HG03565 (cell line): ENCODE data around the gene IFNK.
"Not testable (repeated sequence)": the region's sequence is repeated elsewhere in the genome, so short reads cannot be mapped to it uniquely, and the experiment has no call there.

Source experiments
- ATAC-seq: cut with Tn5 transposase; IDR thresholded peaks from one replicate; pipeline ENCODE4 v1.9.1; 2021; ENCODE audit warnings: mild to moderate bottlenecking, moderate library complexity; ENCODE audit not compliant: unreplicated experiment

The IFNK gene, protein sequence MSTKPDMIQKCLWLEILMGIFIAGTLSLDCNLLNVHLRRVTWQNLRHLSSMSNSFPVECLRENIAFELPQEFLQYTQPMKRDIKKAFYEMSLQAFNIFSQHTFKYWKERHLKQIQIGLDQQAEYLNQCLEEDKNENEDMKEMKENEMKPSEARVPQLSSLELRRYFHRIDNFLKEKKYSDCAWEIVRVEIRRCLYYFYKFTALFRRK

DNA sequence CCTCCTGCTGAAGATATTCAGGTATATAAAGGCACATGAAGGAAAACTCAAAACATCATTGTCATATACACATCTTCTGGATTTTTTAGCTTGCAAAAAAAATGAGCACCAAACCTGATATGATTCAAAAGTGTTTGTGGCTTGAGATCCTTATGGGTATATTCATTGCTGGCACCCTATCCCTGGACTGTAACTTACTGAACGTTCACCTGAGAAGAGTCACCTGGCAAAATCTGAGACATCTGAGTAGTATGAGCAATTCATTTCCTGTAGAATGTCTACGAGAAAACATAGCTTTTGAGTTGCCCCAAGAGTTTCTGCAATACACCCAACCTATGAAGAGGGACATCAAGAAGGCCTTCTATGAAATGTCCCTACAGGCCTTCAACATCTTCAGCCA, at the start of gene IFNK:
TSS of gene IFNK (plus strand) at position 55 of the 400 bp plus-strand sequence. CDS start at position 102, 47 bp downstream.
- no peak for ATAC-seq

DNA sequence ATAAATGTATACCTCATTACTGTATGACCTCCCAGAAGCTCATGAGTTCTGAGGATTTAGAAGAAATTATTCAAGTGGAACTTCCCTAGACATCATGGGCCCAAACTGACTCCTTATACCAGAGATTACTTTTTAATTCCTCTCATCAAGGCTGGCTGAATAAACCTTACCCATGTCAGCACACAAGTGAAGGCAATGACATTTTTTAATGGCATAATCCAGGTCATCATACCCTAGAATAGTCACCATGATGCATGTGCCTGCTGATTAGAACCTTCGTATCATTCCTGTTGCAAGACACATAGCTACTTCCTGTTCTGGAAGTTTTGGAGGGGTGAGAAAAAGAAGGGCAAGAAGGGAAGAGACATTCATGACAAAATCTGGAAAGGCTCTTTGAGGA, 49.8 kb upstream of the IFNK start:
- ATAC-seq: no peak

DNA sequence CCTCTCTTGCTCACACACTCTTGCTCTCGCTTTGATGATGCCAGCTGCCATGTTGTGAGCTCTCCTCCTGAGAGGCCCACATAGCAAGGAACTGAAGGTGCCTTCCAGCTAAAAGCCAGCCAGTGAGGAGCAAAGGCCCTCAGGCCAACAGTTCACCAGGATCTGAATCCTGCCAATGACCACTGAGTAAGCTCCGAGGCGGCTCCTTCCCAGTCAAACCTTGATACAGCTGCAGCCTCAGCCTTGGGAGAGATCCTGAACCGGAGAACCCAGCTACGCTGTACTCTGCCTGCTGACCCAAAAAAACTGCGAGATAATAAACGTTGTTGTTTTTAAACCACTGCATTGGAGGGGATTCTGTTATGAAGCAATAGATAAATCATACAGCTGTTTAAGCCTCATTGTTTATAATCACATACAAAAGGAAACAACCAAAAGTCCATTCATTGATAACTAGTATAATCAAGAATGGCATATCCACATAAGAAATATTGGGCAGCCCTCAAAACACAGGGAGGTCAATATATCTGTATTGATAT, 49.0 kb upstream of the IFNK start:
- no peak for ATAC-seq

DNA sequence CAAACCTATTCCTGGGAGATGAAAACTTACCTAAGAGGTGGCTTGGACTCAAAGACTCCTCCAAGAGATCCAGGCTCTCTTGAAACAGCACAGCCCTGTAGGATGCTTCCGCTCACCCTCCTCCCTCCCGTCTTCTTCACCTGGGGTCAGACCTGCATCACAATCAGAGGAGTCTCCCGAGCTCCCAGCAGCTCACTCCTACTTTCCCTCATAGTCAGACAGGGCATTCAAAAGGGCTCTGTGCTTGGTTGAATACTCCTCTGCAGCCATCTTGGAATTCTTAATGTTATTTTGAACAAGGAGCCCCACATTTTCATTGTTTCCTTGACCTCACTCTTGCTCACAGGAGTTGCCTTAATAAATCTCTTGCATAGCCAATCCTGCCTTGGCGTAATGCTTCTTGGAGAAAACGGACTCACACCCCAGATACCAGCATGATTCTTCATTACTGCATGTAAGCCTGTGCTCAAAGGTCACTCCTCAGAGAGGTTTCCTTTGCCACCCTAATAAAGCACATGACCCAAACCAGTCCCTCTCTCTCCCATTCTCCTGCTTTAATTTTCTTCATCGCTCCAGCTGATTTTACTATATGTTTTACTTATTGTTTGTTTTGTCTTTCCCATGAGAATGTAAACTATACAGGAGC, 47.1 kb upstream of the IFNK start:
- ATAC-seq: no peak

DNA sequence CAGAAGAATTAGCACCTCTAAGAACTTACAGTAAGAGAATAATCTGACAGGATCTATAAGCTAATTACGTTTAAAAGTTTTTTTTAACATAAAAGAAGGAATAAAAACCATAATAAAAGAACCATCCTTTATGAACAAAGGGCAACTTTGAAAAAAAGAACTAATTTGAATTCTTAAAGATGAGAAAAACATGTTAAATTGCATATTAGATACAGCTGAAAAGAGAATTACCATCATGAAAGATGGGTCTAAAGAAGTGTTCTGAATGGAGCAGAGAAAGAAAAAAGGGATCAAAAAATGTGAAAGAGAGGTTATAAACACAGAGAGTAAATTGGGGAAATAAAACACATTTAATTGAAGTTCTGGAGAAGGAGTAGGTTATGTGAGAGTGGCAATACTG, 45.8 kb upstream of the IFNK start:
- no peak for ATAC-seq

DNA sequence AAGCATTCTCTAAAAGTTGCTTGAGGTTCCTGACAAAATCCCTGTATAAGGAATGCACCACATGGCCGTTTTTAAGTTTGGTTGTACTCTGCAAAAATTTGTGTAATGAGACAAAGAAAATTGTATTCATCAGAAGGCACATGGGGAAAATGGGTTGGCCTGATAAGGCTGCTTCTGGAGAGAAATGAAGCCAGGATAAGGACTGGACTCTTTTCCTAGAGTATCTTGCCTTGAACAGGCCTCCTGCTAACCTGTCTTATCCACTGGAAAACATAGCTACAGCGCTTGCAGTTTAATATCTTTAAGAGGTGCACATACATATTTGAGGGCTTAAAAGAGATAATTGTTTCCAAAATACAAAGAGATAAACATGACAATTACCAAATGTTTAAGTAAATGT, 41.4 kb upstream of the IFNK start:
- ATAC-seq: no peak

DNA sequence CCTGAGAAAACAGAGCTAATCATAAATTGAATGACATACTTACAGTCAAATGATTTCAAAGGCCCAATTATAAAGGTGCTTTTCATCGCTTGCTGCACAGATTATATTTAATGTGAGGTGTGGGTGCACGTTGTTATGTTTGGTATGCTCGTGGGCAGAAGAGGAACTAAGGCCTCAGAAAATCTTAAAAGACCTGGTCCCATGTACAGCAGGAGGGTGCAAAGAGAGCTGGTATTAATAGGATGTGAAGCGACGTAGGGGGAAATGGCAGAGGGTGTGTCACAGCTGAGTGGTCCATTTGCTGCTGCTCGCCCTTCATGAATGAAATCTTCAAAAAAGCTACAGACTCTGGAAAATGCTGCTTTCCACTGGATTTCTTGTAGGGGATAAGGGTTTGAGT, 40.5 kb upstream of the IFNK start:
- no peak for ATAC-seq

DNA sequence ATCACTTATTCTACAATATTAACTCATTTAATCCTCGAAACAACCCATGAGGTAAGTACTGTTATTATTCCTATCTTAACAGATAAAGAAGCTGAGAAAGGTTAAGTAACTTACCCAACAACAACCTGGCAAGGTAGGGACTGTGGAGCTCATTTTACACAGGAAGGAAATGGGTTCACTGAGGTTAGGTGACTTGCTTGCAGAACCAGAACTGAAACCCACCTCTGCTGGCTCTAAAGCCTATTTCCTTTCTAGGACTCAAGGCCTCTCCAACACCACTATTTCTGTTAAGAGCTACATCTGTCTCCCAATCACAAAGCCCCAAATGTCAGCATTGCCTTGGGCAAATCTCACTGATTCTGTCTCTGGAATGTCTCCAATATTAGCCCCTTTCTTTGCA, 38.9 kb upstream of the IFNK start:
- ATAC-seq: peak; percentile 85

DNA sequence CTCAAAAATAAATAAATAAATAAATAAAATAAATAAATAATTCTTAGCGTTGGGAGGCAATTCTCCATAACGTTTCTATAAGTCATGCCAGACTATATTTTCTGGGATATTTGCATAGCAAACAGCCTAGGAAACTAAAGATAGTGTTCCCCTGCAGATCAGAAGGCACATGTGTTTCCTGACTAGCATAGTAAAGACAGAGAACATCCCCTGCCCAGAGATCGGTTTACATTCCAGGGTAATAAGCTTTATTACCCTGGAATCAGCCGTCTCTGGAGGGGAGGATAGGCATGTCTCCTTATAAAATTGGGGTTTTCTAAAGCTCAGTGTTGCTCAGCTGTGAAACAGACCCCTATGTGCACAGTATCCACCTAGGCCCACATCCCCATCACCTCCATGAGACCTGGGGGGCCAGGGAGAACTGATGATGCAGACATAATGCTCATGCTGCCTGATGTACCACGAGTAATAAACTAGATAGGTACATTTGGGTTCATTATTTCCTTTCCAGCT, 36.9 kb upstream of the IFNK start:
- no peak for ATAC-seq

DNA sequence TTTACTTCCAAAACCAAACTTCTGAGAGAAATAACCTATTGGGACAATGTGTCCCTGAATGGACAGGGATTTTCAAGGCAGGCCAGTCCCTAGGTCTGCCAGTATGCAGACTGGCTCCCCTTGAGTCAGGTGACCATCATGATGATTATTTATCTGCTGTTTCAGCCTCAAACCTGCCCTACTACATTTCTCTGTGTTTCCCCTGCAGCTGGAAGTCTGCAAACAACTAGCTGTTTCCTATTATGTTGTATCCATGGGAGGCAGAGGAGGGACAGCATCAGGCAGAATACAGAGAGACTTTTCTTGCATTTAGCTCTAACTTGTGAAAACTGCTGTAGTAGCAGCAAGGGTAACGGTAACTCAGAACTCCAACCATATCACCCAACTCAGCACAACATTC, 36.2 kb upstream of the IFNK start:
- ATAC-seq: no peak

DNA sequence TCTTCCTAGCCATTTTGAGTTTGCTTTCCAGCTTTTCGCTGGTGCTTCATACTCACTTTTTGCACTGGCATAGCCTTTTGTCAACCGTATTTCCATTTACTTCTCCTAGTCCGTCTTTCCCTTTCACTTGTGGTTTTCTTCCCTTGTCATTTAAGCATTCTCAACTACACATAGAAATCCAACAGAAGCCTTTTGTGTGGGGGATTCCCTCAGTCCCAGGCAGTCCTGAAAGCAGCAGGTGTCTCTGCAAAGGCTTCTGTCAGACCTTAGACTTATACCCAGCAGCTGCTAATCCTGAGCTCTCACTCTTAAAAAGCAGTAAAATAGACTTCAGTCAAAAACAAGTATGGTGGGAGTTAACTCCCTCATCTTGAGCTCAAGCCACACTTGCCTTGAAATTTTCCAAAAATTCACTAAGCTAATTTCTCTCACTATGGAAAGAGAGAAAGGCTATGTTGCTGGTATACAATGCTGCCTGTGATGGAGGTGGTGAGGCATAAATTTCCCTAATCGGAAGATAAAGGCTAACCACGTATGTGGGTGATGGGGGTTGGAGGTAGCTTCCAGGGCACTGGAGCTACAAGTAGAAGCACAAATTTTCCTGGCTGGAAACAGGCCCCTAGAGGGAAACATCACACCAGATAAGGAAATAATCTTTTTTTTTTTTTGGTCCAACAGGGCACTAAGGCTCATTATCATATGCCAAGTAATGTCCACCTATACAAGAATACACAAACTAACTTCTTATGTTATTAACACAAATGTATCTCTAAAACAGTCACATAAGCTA, 34.8 kb upstream of the IFNK start:
- peak; percentile 68 for ATAC-seq

DNA sequence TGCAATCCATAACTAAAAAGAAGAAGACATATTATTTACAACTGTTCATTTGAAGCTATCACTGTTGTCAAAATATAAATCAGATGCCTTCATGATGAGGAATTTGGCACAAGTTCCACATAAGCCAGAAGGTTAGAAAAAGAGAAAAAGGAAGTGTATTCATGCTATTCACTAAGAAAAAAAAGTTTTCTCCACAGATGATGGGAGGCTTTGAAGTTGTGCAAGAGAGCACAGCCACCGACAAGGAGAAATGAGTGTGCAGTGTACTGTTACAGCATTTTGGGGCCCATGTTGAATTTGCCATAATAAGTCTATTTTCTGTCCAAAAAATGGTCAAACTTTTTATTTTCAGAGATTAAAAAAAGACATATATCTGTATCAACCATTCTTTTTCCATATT, 32.9 kb upstream of the IFNK start:
- peak; percentile 47 for ATAC-seq

DNA sequence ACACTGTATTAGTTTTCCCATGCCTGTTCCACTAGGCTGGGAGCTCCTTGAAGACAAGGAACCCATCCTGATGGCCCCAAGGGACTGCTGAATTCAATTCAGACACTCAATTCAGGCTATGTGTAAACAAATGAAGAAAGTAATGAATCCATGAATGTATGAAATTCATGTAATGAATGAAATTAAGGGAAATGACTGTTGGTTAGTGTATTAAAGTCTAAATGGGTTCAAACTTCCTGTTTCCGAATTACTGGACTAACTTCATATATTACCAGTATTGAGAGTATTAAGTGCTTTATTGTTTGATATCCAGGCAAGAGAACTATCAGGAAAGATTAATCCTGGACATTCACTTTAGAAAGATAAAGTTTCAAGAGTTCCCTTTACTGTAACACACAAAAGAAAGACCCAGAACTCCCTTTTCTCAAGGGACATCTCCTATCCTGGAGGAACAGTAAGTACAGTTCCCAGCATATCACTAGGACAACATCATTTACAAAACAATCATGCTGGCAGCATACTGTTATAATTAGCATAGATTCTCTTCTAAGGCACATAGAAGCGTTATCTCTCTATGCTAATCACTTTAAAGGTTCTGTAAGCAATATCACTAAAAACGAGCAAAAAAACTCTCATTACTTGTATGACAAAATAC, 28.5 kb upstream of the IFNK start:
- no peak for ATAC-seq

DNA sequence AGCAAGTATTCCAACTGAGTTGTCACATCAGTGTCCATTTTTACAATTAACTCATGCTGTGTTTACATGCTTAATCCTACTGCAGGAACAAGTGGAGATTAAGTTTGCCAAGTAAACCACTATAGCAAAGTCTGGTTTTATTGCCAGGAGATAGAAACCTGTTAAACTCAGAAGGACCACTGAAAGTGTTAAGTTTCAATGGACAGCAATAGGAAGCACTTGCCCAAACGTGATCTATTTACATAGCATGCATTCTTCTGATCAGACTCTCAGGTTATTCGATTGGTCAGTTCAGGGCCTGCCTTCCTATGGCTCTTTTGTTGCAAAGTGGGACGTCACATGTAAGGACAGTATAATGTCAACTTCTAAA, 28.0 kb upstream of the IFNK start:
- ATAC-seq: no peak

DNA sequence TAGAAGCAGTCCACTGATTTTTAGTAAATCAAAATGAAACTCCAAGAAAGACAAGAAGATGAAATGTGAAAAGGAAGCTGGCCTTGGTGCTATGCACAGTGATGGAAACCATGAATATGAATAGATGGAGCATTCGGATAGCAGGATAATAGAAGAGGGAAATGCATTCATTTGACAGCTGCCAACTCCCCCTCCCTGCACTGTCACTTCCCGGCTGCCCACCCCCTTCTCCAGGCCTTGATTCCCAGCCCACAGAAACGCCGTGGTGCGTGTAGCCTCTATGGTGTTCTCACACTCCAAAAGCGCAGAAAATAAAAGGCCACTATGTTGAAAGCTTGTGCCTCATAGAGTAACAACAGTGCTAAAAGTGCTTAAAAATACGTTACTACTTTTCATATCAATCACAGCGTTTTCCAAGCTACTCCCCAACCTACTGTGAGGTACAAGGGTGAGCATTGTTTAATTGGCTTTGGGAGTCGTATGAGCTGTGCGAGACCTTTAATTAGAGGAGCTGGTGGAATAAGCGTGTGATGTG, 26.1 kb upstream of the IFNK start:
- ATAC-seq: no peak

DNA sequence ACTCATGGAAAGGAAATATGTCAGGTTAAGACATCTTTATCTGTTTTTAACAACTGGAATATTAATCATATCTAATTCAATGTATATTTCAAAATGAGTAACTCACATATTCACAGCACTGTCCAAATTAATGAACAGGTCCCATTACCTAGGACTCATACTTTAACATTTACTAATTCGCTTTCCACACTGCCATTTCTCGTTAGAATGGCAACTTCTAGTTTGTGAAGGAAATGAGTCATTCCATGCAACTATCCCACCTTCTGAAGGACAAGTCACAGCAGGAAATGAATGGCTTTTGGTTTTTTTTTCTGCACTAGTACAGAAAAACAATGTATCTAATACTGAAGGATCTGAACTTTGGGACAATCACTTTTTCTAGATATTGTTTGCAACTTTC, 24.6 kb upstream of the IFNK start:
- ATAC-seq: no peak

DNA sequence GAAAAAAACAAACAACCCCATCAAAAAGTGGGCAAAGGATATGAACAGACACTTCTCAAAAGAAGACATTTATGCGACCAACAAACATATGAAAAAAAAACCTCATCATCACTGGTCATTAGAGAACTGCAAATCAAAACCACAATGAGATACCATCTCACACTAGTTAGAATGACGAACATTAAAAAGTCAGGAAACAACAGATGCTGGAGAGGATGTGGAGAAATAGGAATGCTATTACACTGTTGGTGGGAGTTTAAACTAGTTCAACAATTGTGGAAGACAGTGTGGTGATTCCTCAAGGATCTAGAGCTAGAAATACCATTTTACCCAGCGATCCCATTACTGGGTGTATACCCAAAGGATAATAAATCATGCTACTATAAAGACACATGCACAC, 23.2 kb upstream of the IFNK start:
- not testable (repeated sequence) for ATAC-seq

DNA sequence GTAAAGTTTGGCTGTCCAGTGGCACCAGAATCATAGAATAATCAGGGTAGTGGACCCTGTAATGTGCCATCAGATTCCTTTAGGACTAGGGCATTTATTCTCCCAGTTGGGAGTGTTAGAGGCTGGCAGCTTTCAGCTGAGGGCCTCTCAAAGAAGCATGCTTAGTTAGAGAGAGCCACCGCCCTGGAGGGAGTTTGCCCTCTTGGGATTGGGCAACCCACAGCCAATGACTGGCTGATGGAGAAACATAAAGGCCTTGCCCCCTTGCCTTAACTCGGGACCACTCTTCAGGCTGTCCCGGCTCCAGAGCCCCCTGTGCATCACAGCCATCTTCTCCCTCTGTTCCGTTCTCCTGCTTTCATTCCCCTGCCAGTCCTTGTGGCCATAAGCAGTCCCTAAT, 20.5 kb upstream of the IFNK start:
- ATAC-seq: no peak

DNA sequence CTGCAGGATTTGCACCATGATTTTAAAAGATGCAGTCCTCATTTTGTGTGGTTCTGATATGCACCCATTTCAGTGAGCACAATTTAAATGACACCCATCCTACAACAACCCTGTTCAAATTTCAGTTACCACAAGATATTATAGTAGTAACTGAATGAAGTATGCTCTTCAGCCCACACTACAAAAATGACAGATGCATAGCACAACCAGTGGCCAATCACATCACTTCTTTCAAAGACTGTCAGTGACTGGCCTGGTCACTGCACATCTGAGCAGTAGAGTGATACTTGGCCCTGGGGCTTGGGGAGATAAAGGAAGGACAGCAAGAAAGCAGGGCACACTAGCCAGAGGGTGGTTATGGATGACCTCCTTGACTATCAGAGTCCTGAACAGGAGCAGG, 19.8 kb upstream of the IFNK start:
- no peak for ATAC-seq

DNA sequence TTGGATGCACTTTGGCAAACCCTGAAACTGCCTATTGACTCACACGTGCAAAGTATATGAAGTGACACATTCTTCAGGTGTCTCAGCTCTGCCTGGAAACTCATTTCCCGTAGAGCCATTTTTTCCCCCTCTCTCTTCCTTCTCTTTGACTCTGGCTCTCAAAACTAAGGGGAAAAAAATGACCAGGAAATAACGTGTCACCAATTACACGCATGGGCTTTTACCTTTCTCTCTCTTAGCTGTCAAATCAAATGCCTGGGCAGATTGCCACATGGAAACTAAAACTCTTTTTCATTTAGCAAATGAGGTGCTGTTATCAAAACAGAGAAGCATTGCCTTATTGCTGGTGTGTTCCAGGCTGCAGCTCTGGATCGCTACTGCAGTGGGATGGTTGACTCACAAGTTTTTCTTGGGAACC, 18.3 kb upstream of the IFNK start:
- ATAC-seq: no peak

DNA sequence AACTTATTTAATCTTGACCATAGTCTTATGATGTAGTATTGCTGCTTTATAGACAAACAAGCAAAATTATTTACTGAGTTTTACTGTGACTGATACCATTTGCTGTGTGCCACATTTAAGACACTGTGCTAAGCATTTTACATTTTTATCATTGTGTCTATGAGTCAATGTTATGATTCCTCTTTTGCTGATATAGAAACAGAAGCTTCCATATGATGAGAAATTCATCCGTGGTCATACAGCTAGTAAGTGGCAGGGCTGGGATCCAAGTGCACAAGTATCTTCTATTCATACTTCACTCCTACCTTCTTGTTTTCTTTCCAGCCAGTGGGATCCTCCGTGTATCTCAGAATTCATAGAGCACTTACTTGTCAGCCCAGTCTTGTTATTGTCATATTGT, 17.1 kb upstream of the IFNK start:
- ATAC-seq: no peak
